MCF 10A (cell line): ENCODE measurements around the gene OR5H6. TPM values are rescaled to one million over a fixed set of nuclear protein-coding genes. Genes with fewer than 3 reads are reported as not detected.

Experiments
- BruUV-seq: library from RNA; stranded (reverse); fragments of 400-500 nt; replicated peaks from 2 replicates; lab custom pipeline; 2021; lab: Mats Ljungman, UMichigan
- CTCF ChIA-PET: fragments of 300-600 bp; sonication (Branson Sonifier 250); formaldehyde crosslinking; extraction: SDS; loops from one replicate; lab custom pipeline; 2021; ENCODE audit warnings: antibody characterized with exemption, inconsistent platforms; lab: Yijun Ruan, JAX
- POLR2A ChIA-PET: fragments of 300-600, 350-650 bp; sonication (Branson Sonifier 250); formaldehyde crosslinking; extraction: SDS; loops from one replicate; lab custom pipeline; 2020; ENCODE audit warnings: antibody characterized with exemption, inconsistent platforms; lab: Yijun Ruan, JAX
- DNase-seq: peaks from one replicate; pipeline ENCODE4 v3.0.0-alpha.2; 2018; ENCODE audit not compliant: unreplicated experiment
- H3K27ac Mint-ChIP-seq: one replicate; pipeline ENCODE4 v1.8.0; 2022; ENCODE audit warnings: mild to moderate bottlenecking, low read depth, mixed read lengths; ENCODE audit not compliant: unreplicated experiment
- H3K27me3 Mint-ChIP-seq: one replicate; pipeline ENCODE4 v1.8.0; 2022; ENCODE audit warnings: mixed read lengths; ENCODE audit not compliant: insufficient read depth, unreplicated experiment
- H3K36me3 Mint-ChIP-seq: one replicate; pipeline ENCODE4 v1.8.0; 2022; ENCODE audit warnings: mild to moderate bottlenecking, moderate library complexity, mixed read lengths; ENCODE audit not compliant: insufficient read depth, unreplicated experiment
- H3K4me1 Mint-ChIP-seq: one replicate; pipeline ENCODE4 v1.8.0; 2022; ENCODE audit warnings: mixed read lengths; ENCODE audit not compliant: insufficient read depth, unreplicated experiment
- H3K4me3 Mint-ChIP-seq: one replicate; pipeline ENCODE4 v1.8.0; 2022; ENCODE audit warnings: mild to moderate bottlenecking, moderate library complexity, mixed read lengths; ENCODE audit not compliant: unreplicated experiment
- H3K9me3 Mint-ChIP-seq: one replicate; pipeline ENCODE4 v1.8.0; 2022; ENCODE audit warnings: mixed read lengths; ENCODE audit not compliant: unreplicated experiment
- CTCF ChIP-seq: fragments of 200-600 bp; IDR thresholded peaks from one replicate; pipeline ENCODE4 v1.8.0; 2022; ENCODE audit warnings: antibody characterized with exemption, mild to moderate bottlenecking; ENCODE audit not compliant: unreplicated experiment
- intact Hi-C: fragments of 100-400 bp; cut with micrococcal nuclease; formaldehyde crosslinking; loops from 2 replicates; pipeline ENCODE4 v1.14.1; 2022
- total RNA-seq: library from RNA; stranded (reverse); gene quantifications from 2 replicates; pipeline ENCODE4 v1.2.3, GENCODE V29; 2022

OR5H6 gene
- total RNA-seq, 1 experiment from 2014 or later = not detected

- no peak for TF ChIP-seq CTCF
- no peak for DNase-seq
- Mint-ChIP-seq H3K27ac (no peak overlapping the region), H3K4me1 (no peaks in the 10 kb centered on the region), H3K27me3 (peaks cover 49% of the 10 kb centered on the region), H3K9me3 (no peaks in the 10 kb centered on the region), H3K4me3 (no peak overlapping the region), H3K36me3 (no peaks in the 10 kb centered on the region)
- ChIA-PET POLR2A (no interaction called here), CTCF (interaction anchor here (0.5 to 1.0 kb wide), 2 partner anchors 183 to 311 kb away, joined by 3 to 4 read pairs; no protein-coding TSS in a partner anchor)
- BruUV-seq = no TSS peak
- intact Hi-C loops = no loop called here
Observed at GRCh38 chr3:98291332-98291957, 27.4 kb downstream of the OR5H6 start.

Other genes starting within 250 kb of the OR5H6 start
- gene GABRR3, start 228.9 kb upstream of the OR5H6 start, total RNA-seq = not detected in 2 replicates
- gene OR5AC2, start 177.1 kb upstream of the OR5H6 start, total RNA-seq = not detected in 2 replicates
- gene OR5H1, start 133.5 kb upstream of the OR5H6 start, total RNA-seq = not detected in 2 replicates
- gene OR5H14, start 116.8 kb upstream of the OR5H6 start, total RNA-seq = not detected in 2 replicates
- not detected in 2 replicates for gene OR5H15, start 97.5 kb upstream of the OR5H6 start, total RNA-seq
- not detected in 2 replicates for gene OR5H2, start 18.3 kb downstream of the OR5H6 start, total RNA-seq
- not detected in 2 replicates for gene OR5K4, start 89.6 kb downstream of the OR5H6 start, total RNA-seq
- not detected in 2 replicates for gene OR5K3, start 126.4 kb downstream of the OR5H6 start, total RNA-seq
- not detected in 2 replicates for gene OR5K1, start 199.0 kb downstream of the OR5H6 start, total RNA-seq
- not detected in 2 replicates for gene OR5K2, start 233.4 kb downstream of the OR5H6 start, total RNA-seq